DOHH2 (cell line): Measurements from ENCODE around the gene MYH7B.

Source experiments
- H3F3A ChIP-seq: fragments of 200-600 bp; sonication (generic), shearing (Covaris generic); 2 replicates; pipeline ENCODE4 v1.6.0; 2016; ENCODE audit warnings: antibody characterized with exemption, mild to moderate bottlenecking; ENCODE audit not compliant: control insufficient read depth, insufficient read depth
- H3K27ac ChIP-seq: fragments of 200-600 bp; sonication (generic); 2 replicates; pipeline ENCODE4 v1.5.1; 2014; ENCODE audit warnings: low read depth, mild to moderate bottlenecking, low read length, moderate library complexity
- H3K27me3 ChIP-seq: fragments of 200-600 bp; sonication (generic); 2 replicates; pipeline ENCODE4 v1.6.1; 2014; ENCODE audit warnings: mild to moderate bottlenecking, low read length, mixed read lengths; ENCODE audit not compliant: control insufficient read depth
- H3K36me3 ChIP-seq: fragments of 200-600 bp; sonication (generic); 2 replicates; pipeline ENCODE4 v1.6.1; 2014; ENCODE audit warnings: mild to moderate bottlenecking, low read length, moderate library complexity, mixed read lengths; ENCODE audit not compliant: control insufficient read depth
- H3K4me1 ChIP-seq: fragments of 200-600 bp; sonication (generic); 2 replicates; pipeline ENCODE4 v1.6.1; 2014; ENCODE audit warnings: mild to moderate bottlenecking, low read length, mixed read lengths; ENCODE audit not compliant: control insufficient read depth
- H3K4me2 ChIP-seq: fragments of 200-600 bp; sonication (generic); 2 replicates; pipeline ENCODE4 v1.6.0; 2014; ENCODE audit warnings: mild to moderate bottlenecking, low read length, moderate library complexity
- H3K4me3 ChIP-seq: fragments of 200-600 bp; sonication (generic); 2 replicates; pipeline ENCODE4 v1.5.1; 2014; ENCODE audit warnings: mild to moderate bottlenecking, low read length, mixed read lengths
- H3K79me2 ChIP-seq: fragments of 200-600 bp; sonication (generic); 2 replicates; pipeline ENCODE4 v1.6.1; 2014; ENCODE audit warnings: mild to moderate bottlenecking, low read length, mixed read lengths; ENCODE audit not compliant: control insufficient read depth
- H3K9me2 ChIP-seq: fragments of 200-600 bp; sonication (generic); replicated peaks from 2 replicates; pipeline ENCODE4 v1.6.1; 2014; ENCODE audit warnings: mild to moderate bottlenecking, low read length, mixed read lengths; ENCODE audit not compliant: control insufficient read depth
- H3K9me3 ChIP-seq: fragments of 200-600 bp; sonication (generic); 2 replicates; pipeline ENCODE4 v1.6.1; 2014; ENCODE audit warnings: antibody characterized with exemption, low read length, mixed read lengths; ENCODE audit not compliant: control insufficient read depth, insufficient read depth
- H4K20me1 ChIP-seq: fragments of 200-600 bp; sonication (generic); 2 replicates; pipeline ENCODE4 v1.6.0; 2014; ENCODE audit warnings: low read depth, mild to moderate bottlenecking, antibody characterized with exemption, low read length, moderate library complexity; ENCODE audit not compliant: control insufficient read depth, insufficient read depth
- EZH2phosphoT487 ChIP-seq: fragments of 200-600 bp; sonication (generic); IDR thresholded peaks from 2 replicates; pipeline ENCODE4 v1.6.1; 2017; ENCODE audit warnings: borderline replicate concordance, mild to moderate bottlenecking, antibody characterized with exemption, low read length, moderate library complexity, mixed read lengths
- TF ChIP-seq, protein P1 (sequence below): fragments of 200-600 bp; sonication (generic); IDR thresholded peaks from one replicate; pipeline ENCODE4 v1.5.1; 2014; ENCODE audit warnings: antibody characterized with exemption, mild to moderate bottlenecking, low read depth, low read length; ENCODE audit not compliant: poor library complexity, severe bottlenecking

MYH7B gene

DNA sequence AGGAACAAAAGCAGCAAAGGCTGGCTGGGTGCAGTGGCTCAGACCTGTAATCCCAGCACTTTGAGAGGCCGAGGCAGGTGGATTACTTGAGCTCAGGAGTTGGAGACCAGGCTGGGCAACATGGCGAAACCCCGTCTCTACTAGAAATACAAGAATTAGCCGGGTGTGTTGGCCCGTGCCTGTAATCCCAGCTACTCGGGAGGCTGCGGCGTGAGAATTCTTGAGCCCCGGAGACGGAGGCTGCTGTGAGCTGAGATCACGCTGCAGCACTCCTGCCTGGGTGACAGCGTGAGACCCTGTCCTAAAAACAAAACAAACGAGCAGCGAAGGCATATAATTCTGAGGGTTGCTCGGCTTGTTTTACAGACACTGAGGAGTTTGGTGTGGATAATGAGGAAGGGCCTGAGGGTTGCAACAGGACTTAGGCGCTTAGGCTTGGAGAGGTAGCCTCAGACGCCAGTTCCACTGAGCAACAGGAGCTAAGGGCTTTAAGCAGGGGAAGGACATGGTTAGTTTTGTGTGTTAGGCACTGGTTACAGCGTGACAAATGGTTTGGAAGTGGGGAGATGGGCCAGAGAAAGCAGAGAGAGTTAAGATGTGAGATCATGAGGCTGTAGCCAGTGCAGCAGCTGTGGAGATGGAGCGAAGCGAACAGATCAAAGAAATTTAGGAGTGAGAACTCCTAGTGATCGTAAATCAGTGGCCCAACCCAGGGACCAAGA, 1.2 kb downstream of the MYH7B start:
- Histone ChIP-seq H3K9me3 (no peaks in the 10 kb centered on the region), H3K27me3 (no peaks in the 10 kb centered on the region), H3K79me2 (peaks cover 10% of the 10 kb centered on the region), H3K4me1 (peaks cover 20% of the 10 kb centered on the region), H3K4me3 (no peak overlapping the region), H3K27ac (no peak overlapping the region), H4K20me1 (no peaks in the 10 kb centered on the region), H3K9me2 (no peaks in the 10 kb centered on the region), H3K36me3 (peaks cover 6% of the 10 kb centered on the region), H3F3A (no peaks in the 10 kb centered on the region), H3K4me2 (peak overlapping the region; percentile 91; the same call in 1 of the 2 replicates)
- TF ChIP-seq, protein P1, sequence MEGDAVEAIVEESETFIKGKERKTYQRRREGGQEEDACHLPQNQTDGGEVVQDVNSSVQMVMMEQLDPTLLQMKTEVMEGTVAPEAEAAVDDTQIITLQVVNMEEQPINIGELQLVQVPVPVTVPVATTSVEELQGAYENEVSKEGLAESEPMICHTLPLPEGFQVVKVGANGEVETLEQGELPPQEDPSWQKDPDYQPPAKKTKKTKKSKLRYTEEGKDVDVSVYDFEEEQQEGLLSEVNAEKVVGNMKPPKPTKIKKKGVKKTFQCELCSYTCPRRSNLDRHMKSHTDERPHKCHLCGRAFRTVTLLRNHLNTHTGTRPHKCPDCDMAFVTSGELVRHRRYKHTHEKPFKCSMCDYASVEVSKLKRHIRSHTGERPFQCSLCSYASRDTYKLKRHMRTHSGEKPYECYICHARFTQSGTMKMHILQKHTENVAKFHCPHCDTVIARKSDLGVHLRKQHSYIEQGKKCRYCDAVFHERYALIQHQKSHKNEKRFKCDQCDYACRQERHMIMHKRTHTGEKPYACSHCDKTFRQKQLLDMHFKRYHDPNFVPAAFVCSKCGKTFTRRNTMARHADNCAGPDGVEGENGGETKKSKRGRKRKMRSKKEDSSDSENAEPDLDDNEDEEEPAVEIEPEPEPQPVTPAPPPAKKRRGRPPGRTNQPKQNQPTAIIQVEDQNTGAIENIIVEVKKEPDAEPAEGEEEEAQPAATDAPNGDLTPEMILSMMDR, result no peak
- TF ChIP-seq EZH2phosphoT487, result no peak

DNA sequence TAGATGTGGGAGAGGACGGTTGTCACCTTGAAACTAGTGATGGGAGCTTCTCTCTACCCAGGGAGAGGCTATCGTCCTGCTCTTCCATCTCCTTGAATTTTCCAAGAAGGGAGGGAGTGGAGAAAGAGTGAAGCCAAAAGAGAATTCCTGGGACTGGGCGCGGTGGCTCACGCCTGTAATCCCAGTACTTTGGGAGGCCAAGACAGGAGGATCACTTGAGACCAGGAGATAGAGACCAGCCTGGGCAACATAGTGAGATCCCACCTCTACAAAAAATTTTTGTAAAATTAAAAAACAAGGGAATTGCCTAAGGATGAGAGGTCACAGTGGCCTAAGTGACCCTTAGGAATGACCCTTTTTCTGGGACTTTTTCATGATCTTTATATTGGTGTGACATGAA, 8.8 kb downstream of the MYH7B start:
- H3K9me2 ChIP-seq, result no peaks in the 10 kb centered on the region
- H3K4me3 ChIP-seq, result no peak overlapping the region
- H4K20me1 ChIP-seq, result no peaks in the 10 kb centered on the region
- no peaks in the 10 kb centered on the region for H3K4me1 ChIP-seq
- no peak overlapping the region for H3K27ac ChIP-seq
- no peaks in the 10 kb centered on the region for H3K27me3 ChIP-seq
- no peaks in the 10 kb centered on the region for H3K36me3 ChIP-seq
- TF ChIP-seq, protein P1, result no peak
- no peak for TF ChIP-seq EZH2phosphoT487
- no peaks in the 10 kb centered on the region for H3K9me3 ChIP-seq
- H3F3A ChIP-seq, result no peaks in the 10 kb centered on the region
- no peak overlapping the region for H3K4me2 ChIP-seq
- H3K79me2 ChIP-seq, result no peaks in the 10 kb centered on the region

DNA sequence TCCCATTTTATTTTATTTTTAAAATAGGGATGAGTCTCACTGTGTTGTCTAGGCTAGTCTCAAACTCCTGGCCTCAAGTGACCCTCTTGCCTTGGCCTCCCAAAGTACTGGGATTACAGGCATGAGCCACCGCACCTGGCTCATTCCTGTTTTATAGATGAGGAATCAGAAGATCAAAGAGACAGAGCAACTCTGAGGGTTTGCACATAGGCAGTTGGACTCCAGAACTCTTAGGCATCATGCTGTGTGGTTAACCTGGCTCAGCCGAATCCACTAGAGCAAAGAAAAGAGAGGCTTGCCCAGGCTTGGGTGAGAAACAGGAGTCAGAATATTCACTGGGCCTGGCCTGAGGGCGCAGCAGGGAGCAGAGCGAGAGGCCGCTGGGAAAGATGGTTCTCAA, 9.4 kb downstream of the MYH7B start:
- no peaks in the 10 kb centered on the region for H3K4me1 ChIP-seq
- H3K79me2 ChIP-seq, result no peaks in the 10 kb centered on the region
- no peaks in the 10 kb centered on the region for H3F3A ChIP-seq
- H3K27ac ChIP-seq, result no peak overlapping the region
- H3K27me3 ChIP-seq, result no peaks in the 10 kb centered on the region
- H4K20me1 ChIP-seq, result no peaks in the 10 kb centered on the region
- H3K4me3 ChIP-seq, result no peak overlapping the region
- H3K36me3 ChIP-seq, result no peaks in the 10 kb centered on the region
- H3K9me3 ChIP-seq, result no peaks in the 10 kb centered on the region
- no peaks in the 10 kb centered on the region for H3K9me2 ChIP-seq
- TF ChIP-seq, protein P1, result no peak
- H3K4me2 ChIP-seq, result no peak overlapping the region
